Caki2 (cell line): Measurements from ENCODE around the gene AUP1. TPM values are rescaled to one million over a fixed set of nuclear protein-coding genes. Genes with fewer than 3 reads are reported as not detected.

Experiments
- DNase-seq: peaks from one replicate; pipeline ENCODE4 v3.0.0-alpha.2; 2015; ENCODE audit warnings: low read depth
- in situ Hi-C: cut with HindIII; loops from 2 replicates; pipeline ENCODE4 v1.10.0; 2016; ENCODE audit warnings: low sequenced_read_pairs, low pct_unique_long_range_greater_than_20kb, mixed read lengths
- total RNA-seq: library from RNA; depleted of rRNA; stranded (reverse); fragments of >200 nt; shearing (Covaris generic); gene quantifications from 2 replicates; pipeline ENCODE4 v1.2.3, GENCODE V29; 2014; ENCODE audit warnings: low replicate concordance

The AUP1 gene
- total RNA-seq, 1 experiment from 2014 or later = 130 TPM

DNA sequence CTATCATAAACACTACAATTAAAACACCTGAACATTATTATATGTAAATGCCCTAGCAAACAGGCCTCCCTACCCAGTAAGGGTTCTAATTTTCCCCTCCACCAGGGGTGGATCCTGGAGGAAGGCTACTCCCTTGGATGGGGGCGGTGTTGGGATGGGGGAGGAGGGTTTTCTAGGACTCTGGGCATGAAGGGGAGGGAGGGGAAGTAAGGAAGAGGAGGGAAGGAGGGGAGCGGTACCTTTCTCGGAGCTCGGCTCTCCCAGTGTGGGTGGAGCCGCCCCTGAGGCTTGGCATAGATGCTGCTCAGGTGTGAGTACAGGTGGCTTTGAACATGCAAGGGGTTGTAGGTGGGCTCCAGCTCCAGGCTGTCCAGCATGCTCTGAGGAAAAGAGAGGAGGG, 30.4 kb upstream of the AUP1 start:
- DNase-seq = no peak
- in situ Hi-C loops = no loop called here

DNA sequence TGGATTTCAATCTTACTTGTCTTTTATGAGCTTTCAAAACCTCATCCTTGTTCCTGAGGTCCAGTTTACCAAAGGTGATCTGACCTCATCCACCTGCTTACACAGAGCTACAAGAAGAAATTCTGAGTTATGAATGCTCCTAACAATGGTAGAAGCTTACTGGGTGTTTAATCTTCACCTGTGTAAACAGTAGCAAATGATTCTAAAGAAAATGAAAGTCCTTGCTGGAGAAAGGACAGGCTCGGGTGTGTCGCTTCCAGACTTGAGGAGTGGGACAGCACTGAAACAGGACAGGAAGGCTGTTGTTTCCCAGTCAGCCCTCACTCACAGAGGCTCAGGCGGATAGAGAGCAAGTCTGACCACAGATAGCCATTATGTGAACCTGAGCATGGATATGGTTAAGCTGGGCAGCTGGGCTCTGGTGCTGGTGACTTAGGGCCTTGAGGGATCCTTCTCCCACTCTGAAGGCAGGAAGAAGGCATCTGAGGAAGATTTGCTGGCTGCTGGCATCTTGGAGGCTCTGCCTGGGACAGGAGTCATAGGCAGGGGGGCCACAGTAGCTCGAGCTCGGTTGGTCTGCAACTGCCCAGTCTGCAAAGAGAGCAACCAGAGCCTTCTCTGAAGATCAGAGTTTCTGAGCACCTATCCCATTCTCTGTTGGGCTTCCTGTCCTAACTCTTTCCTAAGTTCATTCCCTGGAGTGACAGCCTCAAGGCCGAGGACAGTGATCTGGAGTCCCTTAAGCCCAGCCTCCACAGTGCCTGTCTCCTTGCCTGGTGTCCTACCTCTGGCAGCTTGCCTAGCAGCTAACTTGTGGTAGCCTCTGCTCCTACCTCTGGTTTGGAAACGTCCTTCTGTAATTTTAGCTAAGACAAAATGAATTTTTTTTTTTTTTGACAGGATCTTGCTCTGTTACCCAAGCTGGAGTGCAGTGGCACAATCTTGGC, 29.1 kb upstream of the AUP1 start:
- DNase-seq = no peak
- in situ Hi-C loops = no loop called here

- DNase-seq = no peak
- in situ Hi-C loops = no loop called here
Measured at GRCh38 chr2:74556831-74557370, 27.4 kb upstream of the AUP1 start.

DNA sequence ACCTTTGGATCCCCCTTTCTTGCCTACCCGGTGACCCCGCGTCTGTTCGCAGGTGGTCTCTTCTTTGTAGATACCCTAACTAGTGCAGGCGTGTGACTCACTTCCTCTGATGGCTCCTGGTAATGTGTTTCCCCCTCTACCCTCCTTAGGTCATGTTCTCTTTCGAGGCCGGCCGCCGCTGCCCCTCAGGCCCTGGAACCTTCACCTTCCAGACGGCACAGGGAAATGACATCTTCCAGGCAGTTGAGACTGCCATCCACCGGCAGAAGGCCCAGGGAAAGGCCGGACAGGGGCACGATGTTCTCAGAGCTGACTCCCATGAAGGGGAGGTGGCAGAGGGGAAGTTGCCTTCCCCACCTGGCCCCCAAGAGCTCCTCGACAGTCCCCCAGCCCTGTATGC, 26.7 kb upstream of the AUP1 start:
- in situ Hi-C loops = no loop called here
- no peak for DNase-seq

- no peak for DNase-seq
- in situ Hi-C loops = no loop called here
Measured at GRCh38 chr2:74555610-74556103, 26.2 kb upstream of the AUP1 start.

DNA sequence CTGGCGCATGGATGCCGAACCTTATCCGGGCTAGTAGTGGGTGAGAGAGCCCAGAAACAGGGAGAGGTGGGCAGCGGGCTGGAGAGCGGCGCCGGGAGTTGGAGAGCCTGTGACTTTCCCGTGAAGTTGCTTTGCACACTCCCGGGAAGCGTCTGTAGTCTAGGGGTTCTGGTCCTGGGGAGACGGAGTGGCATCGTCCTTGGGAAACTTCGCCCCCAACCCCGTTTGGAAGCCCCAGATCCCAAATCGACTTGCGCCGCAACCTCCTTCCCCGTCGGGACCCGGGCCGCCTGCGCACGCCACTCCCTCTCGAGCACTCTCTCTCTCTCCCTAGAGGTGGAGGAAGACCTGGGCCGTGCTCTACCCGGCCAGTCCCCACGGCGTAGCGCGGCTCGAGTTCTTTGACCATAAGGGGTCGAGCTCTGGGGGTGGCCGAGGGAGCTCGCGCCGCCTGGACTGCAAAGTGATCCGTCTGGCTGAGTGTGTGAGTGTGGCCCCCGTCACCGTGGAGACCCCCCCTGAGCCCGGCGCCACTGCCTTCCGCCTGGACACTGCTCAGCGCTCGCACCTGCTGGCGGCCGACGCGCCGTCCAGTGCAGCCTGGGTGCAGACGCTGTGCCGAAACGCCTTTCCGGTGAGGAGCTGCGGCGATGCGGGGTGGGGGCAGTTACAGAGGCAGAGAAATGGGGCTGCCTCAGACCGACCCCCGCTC, 25.5 kb upstream of the AUP1 start:
- DNase-seq = no peak

DNA sequence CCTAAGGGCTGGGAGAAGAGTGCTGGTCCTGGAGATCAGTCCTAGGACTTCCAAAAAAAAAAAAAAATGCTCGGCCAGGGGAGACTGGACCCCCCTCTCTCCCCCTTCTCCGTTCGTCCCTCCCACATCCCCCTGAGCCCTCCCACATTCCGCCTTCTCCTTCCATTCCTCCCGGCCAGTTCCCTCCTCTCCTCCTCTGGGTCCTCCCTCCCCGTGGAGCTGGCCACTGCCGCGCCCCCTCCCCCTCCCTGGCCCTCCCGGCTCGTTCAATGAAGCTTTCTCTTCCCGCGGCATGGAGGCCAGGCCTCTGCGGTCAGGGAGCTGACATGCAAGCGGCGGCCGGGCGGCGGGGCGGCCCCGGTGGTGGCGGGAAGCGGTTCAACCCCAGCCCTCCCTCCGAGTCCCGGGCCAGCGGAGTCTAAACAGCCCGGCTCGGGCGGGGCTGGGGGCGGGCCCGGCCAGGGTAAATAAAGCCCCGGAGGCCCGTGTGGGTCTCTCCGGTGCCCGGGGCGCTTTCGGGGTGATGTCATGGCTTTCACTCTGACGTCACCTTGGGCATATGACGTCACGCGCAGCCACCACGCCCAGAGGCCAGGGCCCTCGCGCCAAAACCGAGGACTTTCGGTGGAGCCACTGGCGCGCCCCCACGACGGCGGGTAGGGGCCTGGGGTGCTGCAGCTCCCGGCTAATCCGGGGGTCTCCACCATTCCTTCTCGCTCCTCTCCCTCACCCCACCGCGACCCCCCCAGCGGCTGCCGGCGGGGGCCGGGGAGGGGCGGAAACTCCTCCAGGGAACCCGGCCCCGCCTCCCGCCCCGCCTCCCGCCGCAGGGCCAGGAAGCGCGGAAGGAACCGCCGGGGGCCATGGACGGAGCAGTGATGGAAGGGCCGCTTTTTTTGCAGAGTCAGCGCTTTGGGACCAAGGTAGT, 24.6 kb upstream of the AUP1 start, which contains the start of the genes DOK1 and LOXL3:
Gene DOK1 (plus strand): TSS at position 829 of the 928 bp plus-strand sequence. CDS start 35 bp downstream, at position 864.
Gene LOXL3 (minus strand): TSS at position 51 of the 928 bp plus-strand sequence. CDS start 1,308 bp downstream, outside the sequence.
- DNase-seq = peak; percentile 75
- in situ Hi-C loops = no loop called here

More for the DNA sequence above, 25.5 kb upstream of the AUP1 start:
- in situ Hi-C loops = no loop called here

DNA sequence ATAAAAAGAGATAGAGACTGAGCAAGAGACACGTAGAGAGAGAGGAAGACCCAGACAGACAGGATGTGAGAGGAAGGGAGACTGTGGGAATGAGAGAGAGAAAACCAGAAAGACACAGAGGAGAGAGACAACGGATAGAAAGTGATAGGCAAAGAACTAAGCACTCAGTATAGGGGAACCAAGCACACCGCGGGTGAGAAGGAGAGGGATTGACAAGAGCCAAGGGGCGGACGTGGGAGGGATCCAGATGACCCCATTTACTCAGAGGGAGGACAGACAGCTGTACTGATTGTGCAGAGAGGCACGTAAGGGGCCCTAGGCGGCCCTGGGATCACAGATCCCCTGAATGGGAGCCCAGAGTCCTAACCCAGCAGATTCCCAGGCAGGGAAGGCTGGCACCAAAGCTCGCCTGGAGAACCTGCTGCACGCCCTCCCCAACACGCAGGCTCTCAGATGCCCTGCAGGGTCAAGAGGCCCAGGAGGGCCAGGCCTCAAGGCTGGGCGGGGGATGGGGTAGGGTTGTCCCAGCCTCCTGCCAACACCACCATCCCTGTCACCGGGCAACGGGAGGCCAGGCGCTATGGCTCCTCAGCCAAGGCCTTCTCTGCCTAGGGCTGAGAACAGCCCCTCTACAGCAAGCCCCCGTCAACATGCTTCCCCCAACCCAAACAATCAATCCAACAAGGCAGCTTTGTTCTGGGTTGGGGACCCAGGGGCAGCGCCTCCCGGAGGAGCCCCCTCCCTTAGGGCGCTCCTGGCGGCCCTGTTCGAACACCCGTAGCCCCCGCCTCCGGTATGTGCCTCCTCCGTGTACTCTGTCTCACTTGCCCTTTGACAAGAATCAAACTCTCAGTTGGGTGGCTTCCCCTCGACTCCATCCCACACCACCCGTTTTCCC, 23.7 kb upstream of the AUP1 start:
- in situ Hi-C loops = no loop called here

DNA sequence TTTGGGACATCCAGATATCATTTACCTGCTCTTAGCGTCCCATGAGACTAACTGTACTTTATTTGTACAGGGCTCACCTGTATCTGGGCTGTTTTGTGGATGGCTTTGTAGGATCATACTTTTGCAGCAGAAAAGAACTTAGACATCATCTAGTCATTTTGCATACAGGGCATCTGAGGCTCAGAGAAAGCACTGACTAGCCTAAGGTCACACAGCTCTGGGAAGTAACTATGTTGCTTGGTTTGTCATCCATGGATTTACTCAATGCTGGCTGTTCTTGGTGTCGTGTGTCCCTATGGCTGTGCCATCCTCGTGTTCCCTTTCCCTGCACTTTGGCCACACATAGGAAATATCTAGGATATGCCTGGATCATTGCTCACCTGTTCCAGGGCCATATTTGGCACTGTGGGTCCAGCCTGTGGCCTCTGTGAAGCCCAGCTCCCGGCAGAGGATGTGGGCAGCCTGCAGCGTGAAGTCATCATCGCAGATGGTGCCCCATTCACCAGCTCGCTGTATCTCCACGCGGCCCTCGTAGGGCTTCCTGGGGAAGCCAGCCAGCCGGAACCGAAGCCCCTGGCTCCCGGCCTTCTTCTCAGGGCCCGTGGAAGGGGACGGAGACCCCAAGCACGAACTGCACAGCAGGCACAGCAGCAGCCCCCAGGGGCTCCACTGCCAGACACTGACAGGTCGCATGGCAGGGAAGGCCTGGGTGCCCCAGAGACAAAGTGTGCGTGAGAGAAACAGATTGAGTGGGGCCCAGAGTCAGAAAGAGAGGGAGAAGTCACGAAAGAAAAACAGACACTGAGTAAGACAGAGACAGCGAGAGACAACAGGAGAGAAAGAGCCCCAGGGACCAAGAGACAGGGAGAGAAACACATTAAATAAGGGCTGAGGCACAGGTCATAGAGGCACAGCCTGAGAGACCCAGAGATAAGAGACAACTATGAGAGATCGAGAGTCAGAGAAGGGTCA, 22.7 kb upstream of the AUP1 start:
- no peak for DNase-seq
- in situ Hi-C loops = no loop called here

More for the DNA sequence above, 23.7 kb upstream of the AUP1 start:
- DNase-seq = no peak

DNA sequence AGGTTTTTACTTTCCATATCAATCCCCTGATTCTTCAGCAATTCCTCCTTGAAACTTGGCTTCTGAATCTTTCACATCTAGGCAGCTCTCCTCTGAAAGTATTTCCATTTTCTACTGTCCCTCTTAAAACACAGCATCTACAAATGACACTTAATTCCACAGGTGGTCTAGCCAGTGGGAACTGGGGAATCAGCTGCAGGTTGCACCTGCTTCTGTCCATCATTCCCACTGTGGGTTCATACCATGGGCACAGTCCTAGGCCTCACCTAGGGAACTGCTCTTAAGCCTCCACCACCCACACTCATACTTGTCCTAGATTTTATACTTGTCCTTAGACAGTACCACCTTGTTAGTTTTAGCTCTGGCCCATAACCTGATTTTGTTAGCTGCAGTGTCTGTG, 22.0 kb upstream of the AUP1 start:
- no peak for DNase-seq
- in situ Hi-C loops = no loop called here

GRCh38 chr2:74550231-74550630, 20.7 kb upstream of the AUP1 start:
- in situ Hi-C loops = no loop called here
- DNase-seq = no peak

GRCh38 chr2:74548900-74549826, 19.7 kb upstream of the AUP1 start:
- in situ Hi-C loops = no loop called here
- DNase-seq = peak; percentile 71

DNA sequence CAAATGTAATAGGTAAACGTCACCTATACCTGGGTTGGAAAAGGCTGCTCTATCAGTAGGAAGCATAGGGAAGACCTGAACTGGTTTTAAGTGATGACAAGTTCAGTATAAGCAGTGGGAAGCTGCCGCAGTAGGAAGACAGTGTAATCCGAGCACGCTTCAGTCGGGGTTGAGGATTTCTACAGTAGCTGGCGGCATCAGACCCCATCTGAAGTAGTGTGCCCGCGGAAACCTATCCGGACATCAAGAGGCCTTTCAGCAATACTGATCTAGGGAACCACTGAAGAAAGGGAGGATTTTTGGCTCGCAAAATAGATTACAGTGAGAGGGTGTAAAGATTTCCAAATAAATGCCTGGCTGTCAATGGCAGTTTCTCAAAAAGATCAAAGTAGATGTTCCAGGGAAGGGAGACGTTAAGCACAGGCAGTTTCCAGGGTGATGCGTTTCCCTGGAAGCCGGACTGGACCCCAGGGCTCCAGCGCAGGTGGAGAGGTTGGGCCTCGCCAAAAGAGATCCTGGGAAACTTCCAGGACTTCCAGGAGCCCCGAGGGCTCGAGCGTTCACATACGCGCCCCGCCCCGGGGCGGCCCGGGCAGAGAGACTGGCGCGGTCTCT, 18.9 kb upstream of the AUP1 start:
- in situ Hi-C loops = no loop called here
- DNase-seq = no peak

DNA sequence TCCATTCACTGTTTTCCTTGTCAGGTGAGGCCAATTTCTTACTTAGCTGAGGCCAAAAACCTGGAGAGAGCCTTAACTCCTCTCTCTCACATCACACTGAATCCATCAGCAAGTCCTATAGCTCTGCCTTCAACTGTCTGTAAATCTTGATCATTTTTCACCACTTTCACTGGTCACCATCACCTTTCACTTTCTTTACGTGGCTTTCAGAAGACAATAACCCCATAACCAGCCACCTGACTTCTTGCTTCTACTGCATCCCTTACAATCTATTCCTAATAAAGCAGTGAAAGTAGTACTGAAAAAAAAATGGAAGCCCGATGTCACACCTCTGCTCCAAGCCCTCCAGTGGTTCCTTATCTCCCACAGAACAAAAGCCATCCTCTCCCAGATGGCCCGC, 16.5 kb upstream of the AUP1 start:
- in situ Hi-C loops = no loop called here
- DNase-seq = no peak
